OCI-LY7 (cell line): ENCODE data around the gene CSNK1G1.

Experiments
- CTCF ChIP-seq: fragments of 200-600 bp; sonication (generic); conservative IDR thresholded peaks from 2 replicates; pipeline ENCODE4 v1.5.1; 2014; ENCODE audit warnings: mild to moderate bottlenecking, antibody characterized with exemption, low read length, moderate library complexity, mixed read lengths
- EZH2phosphoT487 ChIP-seq: fragments of 200-600 bp; sonication (generic); IDR thresholded peaks from 2 replicates; pipeline ENCODE4 v1.6.1; 2018; ENCODE audit warnings: low read depth, borderline replicate concordance, mild to moderate bottlenecking, mixed run types, antibody characterized with exemption, low read length, moderate library complexity, mixed read lengths

DNA sequence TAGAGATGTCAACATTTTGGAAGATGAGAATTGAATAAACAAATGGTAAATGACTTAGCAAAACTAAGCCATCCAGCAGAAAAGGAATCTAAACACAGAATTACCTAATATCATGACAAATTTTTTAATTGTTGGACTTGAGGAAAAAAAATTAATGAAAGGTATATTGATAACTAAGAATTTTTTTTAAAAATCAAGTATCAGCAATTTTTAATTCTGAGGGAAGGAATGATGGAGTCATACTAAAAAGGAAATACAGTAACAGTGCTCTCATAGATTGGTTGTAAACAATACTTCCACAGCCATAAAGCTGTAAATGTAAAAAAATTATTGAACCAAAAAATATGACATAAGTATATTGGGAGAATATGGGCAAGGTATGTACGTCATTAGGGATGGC is 68.0 kb downstream of the CSNK1G1 start:
- TF ChIP-seq CTCF: no peak
- no peak for TF ChIP-seq EZH2phosphoT487
